Stimulated activated CD4-positive, alpha-beta T cell treated with anti-CD3 and anti-CD28 coated beads, Interleukin-12 subunit alpha, Interleukin-12 subunit beta, amount 100 ng/mL, for 4 hours (primary cell): ENCODE results near the gene NKPD1.

Experiments
- DNase-seq: peaks from one replicate; pipeline ENCODE4 v3.0.0-alpha.2; 2020

NKPD1 gene

DNA sequence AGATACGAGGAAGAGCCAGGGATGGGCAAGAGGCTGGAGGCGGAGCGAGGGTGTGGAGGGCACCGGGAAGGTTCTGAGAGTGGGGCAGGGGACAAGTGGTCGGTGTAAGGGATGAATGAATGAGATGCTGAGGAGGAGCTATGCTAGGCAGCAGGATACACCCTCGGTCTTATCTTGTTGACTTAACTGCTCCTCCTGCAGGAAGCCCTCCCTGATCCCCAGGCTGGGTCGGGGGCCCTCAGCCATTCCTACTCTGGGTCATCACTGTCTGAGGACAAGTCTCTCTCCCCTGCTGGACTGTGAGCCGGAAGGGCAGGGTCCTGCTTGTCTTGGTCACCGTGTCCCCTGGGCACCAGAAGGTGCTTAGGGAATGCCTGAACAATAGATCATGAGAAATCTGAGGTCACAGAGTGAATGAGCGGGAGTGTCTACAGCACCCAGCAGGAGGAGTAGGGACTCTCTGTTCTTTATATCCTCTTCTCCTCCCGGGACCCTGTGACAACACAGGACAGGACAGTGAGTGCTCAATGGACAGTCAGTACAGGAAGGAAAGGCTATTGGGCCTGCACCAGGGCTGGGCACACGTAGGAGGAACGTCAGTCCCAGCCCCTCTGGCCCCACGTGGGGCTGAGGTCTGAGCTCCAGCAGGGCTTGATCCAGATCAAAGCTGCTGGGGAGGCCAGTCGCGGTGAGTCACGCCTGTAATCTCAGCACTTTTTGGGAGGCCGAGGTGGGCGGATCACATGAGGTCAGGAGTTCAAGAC, 6.5 kb downstream of the NKPD1 start:
- DNase-seq: no peak

DNA sequence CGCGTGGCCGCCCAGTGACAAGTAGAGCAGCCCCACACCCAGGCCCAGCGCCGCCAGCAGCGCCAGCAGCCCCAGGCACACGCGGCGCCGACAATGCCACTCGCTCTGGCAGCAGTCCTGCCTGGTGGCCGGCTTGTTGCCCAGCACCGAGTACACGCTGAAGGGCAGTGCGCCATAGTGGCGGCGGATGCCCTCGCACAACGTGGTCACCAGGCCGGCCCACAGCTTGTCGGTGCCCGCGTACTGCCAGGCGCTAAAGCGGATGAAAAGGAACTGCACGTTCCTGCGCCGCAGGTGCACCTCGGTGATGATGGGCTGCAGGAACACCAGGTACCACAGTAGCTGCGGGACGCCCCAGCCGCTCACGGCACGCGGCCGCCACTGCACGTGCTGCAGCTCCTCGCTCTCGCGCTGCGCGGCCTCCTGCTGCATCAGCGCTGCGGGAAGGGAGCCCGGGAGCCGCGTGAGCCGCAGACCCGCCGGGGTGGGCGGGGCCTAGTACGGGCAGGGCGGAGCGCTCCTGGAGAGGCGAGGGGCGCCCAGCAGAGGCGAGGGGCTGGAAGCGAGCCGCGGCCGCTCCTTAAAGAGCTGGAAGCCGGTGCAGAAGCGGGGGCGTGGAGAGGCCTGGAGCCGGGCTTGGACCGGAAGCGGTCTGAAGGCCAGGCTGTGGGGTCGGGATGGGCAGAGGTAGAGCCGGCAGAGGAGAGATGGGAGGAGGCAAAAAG, 7.3 kb downstream of the NKPD1 start:
- DNase-seq: peak; percentile 28

DNA sequence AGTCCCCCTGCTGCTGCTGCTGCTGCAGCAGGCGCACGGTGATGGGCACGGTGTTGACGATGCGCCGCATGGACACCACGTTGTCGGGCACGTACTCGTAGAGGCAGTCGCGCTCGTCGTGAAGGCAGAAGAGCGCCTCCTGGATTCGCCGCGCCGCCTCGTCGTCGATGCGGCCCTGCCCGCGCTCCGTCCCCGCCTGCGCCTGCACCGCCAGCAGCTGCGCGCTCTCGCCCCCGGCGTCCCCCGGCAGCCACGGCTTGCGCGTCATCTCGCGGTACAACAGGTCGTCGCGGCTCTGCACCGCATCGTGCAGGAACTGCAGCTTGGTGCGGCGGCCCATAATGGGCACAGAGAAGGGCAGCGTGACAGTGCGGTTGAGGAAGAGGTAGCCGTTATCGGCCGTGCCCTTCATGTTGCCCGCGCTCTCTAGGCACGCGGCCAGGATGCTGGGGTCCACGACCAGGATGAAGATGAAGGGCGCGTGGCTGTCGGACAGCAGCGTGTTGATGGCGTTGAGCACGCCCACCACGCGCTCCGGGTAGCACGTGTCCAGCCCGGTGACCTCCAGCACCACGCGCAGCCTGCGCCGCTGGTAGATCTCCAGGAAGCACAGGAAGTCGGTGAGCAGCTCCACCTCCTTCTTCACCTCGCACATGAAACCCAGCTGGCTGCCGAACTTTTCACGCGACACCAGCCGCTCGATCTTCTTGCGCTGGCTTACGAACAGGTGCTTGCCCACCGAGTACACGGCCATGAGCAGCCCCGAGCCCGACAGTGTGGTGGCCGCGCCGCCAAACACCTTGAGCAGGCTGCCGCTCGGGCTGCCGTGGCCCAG, 8.1 kb downstream of the NKPD1 start:
- peak; percentile 29 for DNase-seq

DNA sequence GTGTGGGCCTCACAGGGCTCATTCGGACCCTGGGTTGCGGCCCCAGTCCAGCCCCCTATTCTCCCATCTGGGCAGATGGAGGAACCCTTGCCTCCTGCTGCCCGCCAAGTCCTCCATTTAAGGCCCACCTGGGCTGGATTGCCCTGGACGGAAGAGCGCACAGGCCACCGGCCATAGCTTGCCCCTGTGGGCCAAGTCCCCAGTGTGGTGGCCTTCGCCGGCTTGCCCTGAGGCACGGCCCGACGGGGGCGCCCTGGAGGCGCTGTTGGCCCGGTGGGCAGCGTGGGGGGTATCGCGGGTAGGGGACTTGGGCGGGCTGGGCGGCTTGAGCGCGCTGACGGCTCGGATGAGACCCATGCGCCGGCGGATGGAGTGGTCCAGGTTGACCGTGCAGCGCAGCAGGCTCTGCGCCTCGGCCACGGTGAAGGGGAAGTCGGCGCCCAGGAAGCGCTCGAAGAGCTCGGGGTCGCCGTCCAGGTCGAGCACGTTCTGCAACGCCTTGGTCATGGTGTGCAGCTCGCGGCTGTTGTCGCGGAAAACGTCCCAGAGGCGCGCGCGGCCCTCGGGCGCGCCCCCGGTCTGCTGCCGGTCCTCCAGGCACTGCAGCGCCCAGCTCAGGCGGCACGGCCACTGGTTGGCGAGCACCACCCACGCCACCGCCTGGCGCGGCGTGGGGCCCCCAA, 8.8 kb downstream of the NKPD1 start:
- DNase-seq: no peak

DNA sequence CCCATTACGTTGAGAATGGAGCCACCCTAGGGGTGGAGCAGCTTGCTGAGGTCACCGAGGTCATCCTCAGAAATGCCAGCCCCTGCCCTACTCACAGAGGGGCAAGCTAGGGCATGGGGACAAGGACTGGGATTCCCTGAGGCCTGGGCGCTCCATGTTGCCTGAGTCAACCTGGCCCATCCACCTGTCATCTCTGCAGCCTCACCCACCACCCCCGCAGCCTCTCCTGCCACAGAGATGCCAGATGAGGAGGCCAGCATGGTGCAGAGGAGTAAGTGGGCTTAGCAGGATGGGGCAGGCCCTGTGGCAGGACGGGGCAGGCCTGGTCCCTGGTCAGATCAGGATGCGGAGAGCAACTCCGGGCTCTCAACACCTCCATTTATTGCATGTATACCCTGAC, 9.5 kb downstream of the NKPD1 start:
- DNase-seq: no peak

DNA sequence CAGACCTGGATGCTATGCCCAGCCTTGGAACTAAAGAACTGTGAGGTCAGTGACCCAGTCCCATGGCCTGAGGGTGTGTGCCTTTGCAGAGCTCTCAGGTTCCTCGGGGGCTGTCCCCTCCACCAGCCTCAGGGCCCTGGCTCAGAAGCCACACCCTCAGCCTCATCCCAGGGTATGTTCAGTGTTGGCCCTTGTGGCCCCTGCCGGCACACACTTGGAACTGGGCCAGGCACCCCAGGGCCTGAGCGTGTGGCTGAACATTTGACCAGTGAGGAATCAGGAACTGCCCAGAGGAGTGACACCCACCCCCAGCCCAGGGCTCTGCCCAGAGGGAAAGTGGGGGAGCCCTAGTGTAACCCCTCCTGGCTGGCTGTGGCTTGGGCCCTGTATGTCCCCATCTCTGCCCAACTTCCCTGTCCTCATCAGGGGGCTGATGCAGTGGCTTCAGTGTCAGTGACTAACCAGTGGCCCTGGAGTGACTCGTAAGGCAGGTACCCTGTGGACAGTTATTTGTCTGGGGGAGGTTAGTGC, 10.0 kb downstream of the NKPD1 start:
- no peak for DNase-seq

DNA sequence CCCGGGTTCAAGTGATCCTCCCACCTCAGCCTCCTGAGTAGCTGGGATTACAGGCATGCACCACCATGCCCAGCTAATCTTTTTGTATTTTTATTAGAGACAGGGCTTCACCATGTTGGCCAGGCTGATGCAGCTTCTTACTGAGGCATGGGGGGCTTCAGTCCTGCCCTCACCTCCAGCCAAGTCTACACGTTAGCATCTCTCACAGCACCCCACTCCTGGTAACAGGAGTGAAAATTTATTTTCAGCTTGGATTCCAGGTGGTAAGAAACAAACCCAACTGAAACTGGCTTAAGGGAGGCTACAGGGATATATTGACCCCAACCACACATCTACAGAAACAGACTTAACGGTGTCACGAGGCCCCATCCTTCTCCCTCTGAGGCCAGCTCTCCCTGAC, 10.6 kb downstream of the NKPD1 start:
- DNase-seq: no peak

DNA sequence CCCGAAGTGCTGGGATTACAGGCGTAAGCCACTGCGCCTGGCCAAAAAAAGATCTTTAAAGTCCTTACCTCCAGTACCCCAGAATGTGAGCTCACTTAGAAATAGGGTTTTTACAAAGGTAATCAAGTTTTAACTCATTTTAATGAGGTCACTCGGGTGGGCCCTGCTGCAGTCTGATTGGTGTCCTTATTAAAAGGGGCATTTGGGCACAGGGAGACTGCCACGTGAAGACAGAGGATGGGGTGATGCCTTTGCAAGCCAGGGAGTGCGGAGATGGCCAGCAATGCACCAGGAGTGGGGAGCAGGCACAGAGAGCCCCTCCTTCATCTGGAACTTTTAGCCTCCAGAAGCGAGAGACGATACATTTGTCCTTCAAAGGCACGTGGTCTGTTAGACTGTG, 11.7 kb downstream of the NKPD1 start:
- DNase-seq: no peak

DNA sequence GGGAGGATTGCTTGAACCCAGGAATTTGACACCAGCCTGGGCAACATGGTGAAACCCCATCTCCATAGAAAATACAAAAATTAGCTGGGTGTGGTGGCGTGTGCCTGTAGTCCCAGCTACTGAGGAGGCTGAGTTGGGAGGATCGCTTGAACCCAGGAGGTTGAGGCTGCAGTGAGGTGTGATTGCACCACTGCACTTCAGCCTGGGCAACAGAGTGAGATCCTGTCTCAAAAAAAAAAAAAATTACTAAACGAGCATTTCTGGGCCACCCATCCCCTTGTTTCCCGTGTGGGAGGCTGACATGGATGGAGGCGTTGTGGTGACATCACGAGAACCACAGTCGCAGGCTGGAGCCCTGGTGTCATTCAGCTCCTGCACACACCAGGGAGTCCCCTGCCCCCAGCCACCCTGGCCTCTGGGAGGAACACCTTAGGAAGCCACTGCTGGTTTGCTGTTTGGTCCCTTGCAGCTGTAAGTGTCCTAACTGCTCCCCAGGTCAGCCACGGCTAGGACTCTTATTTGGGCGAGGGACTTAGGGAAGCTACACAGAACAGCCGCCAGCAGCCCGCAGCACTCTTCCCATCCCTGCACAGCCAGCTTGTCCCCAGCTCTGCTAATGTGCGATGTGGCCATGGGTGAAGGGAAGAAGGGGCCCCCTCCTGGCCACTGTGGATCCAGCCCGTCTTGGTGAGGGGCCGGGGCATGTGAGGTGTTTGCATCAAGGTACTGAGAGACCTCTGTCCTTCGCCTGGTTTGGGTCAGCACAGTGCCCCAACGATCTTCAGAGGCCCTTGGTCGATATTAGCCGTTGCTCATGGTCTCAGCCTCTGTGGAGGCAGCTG, 12.7 kb downstream of the NKPD1 start:
- no peak for DNase-seq

DNA sequence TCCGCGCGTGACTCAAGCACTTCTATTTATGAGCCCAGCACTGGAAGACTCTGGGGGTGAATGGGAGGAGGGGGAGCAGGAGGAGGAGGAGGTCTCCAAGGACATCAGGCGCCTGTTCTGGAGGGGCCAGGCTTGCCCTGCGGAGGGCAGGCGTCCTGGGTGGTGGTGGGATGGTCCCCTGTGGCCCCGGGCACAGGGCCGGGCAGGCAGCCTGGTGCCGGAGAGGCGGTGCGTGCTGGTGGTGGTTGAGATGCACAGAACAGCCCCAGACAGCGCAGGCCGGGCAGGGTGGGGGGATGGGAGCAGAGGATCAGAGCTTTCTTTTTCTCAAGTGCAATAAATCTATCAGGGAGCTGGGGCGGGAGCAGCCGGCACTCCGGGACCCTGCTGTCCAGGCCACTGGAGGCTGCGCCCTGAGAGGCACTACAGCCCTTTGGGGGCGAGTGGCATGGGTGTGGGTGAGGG, 14.0 kb downstream of the NKPD1 start:
- no peak for DNase-seq

DNA sequence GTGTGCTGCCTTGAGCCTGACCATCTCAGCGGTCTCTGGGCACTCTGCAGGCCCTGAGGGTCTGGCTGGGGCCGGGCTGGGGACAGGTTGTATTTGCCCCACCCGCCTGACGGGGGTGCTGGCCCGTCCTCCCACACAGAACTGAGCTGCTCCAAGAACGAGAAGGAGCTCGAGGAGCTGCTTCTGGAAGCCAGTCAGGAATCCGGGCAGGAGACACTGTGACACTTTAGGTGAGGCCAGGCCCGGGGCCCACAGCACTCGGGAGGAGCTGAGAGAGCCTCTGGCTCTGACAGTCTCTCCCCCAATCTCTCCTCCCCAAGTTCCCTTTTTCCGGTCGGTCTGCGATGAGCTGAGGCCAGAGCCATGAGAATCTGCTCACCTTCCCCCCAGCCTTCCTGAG, 14.5 kb downstream of the NKPD1 start:
- DNase-seq: no peak

DNA sequence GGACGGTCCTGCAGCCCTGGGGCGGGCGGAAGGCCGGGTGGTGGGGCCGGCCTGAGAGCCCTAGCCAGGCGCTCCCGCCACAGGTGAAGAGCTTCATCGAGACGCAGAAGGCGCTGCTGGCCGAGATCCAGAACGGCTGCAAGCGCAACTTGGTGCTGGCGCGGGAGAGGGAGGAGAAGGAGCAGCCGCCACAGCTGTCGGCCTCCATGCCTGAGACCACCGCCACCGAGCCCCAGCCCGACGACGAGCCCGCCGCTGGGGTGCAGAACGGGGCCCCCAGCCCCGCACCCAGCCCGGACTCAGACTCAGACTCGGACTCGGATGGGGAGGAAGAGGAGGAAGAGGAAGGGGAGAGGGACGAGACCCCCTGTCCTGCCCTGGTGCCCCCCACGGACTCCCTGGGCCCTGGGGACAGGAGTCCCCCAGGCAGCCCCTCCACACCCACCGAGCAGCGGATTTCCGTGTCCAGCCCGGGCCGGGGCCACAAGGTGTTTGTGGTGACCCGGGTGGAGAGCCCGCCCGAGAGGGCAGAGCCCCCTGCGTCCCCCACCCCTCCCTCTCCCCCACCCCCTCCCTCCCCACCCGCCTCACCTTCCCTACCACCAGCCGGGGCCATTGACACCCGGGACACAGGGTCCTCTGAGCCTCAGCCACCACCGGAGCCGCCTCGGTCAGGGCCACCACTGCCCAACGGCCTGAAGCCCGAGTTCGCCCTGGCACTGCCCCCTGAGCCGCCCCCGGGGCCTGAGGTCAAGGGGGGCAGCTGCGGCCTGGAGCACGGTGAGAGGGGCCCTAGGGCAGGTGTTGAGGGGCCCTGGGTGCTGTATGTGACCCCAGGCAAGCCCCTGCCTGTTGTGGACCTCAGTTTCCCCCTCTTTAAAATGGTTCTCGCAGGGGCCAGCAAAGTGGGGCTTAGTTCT, 15.3 kb downstream of the NKPD1 start:
- no peak for DNase-seq

DNA sequence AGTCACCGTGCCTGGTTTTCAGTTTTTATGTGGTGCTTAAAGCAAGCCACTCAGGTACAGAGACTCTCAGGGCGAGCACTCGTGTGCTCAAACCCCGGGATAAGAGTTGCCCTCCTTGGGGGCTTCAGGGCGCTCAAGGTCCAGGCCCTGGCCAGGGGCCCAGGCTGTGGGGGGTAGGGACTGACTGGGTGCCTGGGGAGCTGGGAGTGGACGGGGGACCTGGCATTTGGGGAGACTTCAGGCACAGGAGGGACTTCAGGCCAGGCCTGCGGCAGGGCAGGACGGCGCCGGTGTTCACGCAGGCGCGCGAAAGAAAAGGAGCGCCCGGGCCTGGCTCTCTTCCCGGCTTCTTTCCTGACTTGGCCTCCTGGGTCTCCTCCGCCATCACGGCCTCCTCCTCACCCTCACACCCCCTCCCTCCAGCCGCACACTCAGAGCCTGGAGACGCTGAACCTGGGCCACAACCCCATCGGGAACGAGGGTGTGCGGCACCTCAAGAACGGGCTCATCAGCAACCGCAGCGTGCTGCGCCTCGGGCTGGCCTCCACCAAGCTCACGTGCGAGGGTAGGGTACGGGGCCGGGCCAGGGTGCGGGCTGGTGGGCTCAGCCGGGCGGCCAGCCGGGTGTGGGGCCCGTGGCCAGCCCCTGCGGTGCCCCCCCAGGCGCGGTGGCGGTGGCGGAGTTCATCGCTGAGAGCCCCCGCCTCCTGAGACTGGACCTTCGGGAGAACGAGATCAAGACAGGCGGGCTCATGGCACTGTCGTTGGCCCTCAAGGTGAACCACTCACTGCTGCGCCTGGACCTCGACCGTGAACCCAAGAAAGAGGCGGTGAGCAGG, 16.1 kb downstream of the NKPD1 start:
- DNase-seq: no peak

DNA sequence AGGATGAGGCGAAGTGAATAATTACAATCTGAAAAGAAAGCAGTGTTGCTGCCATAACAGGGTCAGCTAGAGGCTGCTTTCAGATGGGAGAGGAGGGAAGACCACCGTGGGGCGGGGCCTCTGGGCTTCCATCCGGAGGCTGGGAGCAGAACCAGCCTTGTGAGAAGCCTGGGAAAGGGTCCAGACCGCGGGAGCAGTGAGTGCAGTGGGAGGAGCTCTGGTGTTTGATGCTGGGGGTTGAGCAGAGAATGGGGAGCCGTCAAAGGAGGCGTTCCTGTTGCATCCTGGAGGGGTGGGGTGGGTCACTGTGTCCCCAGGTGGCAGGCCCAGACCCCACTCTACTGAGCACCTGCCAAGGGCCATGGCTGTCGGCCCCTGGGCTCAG, 18.1 kb downstream of the NKPD1 start:
- DNase-seq: no peak

DNA sequence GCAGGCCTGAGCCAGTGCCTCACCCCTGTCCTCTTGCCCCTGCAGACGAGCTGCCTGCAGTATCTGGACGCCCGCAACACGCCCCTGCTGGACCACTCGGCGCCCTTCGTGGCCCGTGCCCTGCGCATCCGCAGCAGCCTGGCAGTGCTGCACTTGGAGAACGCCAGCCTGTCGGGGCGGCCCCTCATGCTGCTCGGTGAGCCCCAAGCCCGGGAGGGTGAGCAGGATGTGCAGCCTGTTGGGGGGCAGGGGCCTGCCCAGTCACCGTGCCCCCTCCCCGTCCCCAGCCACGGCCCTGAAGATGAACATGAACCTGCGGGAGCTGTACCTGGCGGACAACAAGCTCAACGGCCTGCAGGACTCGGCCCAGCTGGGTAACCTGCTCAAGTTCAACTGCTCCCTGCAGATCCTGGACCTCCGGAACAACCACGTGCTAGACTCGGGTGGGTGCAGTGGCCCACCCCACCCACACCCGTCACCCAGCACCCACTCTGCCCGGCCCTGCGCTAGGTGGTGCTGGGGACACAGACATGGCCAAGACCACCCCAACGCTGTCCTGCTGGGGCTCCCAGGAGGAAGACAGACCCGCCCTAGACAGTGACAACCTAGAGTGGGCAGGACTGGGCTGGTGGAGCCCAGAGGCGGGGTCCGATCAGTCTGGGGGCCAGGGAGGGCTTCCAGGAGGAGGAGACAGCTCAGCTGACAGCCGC, 18.6 kb downstream of the NKPD1 start:
- DNase-seq: no peak

DNA sequence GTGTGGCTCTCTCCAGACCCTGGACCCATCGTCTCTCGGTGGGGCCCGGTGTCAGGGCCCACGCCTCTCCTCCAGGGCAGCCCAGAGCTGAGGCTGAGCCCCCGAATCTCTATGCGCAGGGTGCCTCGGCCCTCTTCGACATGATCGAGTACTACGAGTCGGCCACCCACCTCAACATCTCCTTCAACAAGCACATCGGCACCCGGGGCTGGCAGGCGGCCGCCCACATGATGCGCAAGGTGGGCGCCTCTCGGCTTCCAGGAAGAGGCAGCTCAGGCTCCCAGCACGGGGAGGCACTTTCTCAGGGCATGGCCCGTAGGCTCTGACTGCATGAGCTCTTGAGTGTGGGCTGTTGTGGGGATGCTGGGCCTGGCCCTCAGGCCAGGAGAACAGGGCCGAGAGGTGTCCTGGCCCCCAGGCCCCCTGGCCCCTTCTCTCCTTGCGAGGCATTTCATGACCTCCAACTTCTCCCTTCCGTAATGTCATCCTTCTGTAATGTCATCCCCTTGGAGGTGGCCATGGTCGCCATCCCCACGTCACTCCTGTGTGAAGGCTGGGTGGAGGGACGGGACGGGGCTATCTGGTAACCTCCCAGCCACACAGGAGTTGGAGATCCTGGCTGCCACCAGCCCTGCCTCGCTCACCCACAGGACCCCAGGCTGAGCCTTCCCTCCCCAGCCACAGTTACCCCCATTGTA, 19.4 kb downstream of the NKPD1 start:
- no peak for DNase-seq

DNA sequence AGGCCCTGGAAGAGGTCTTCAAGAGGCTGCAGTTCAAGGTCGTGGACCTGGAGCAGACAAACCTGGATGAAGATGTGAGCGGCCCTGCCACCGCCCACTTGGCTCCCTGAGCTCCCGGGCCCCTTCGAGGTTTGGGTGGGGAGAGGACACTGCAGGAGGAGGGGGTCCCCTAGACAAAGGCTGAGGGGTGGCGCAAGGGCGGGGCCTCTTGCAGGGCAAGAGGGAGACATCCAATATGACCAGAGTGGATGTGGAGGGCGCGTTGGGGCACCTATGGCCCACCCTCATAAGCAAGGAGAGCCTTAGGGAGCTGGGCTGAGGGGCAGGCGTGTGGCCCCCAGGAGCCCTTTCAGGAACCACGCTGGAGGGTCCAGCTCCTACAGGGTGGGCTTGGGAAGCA, 20.2 kb downstream of the NKPD1 start:
- no peak for DNase-seq

DNA sequence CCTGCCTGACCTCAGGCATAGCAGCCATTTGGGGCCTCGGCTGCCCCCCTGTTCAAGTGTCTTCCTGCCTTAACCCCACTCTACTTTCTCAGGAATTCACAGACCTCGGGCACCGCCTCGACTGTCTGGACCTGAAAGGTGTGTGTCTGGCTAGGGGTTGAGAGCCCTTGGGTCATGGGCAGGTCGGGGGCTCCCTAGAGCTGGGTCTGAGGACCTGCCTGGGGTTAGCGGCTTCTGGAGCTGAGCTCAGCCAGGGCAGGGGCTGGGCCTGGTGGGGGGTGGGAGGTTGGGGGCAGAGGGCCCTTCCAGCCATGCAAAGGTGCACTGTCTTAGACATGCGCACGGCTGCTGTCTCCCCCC, 20.7 kb downstream of the NKPD1 start:
- DNase-seq: no peak
